ENCODE data around the gene ACBD3.
A peak's percentile ranks its signal among the peaks of the same experiment; 100 is the strongest.

ACBD3 gene

DNA sequence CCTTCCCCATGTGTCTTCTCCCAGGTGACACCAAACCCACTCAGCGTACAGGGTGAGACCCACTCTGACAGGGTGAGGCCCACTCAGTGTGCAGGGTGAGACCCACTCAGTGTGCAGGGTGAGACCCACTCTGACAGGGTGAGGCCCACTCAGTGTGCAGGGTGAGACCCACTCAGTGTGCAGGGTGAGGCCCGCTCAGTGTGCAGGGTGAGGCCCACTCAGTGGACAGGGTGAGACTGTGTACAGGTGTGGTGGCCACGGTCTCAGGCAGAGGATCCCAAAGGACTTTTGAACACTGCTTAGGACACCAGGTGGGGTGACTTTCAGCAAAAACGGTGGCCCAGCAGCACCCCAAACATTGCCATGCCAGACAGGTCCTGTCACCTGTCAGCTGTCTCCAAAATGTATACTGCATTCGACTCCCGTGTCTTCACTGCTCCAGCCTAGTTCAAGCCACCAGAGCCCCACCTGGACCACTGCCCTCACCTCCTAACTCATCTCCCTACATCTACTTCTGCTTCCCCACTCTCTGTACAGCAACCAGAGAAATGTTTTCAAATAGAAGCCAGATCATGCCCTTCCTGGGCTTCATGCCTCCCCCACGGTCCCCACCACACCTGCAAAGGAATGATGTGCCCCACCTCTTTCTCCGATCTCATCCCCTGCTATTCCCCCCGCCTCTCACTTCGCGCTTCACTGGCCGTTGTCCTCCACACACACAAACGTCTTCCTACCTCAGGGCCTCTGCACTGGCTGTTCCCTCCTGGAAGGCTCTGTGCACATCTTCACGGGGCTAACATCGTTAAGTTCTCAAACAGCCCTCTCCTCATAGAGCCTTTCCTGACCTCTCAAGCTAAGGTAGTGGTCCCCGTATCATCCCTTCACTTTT is 52.1 kb downstream of the ACBD3 start:
- no peak overlapping the region for H3K4me3 ChIP-seq (replicated peaks; ENCODE audit: low read depth, low read length)
- TF ChIP-seq, protein P1, sequence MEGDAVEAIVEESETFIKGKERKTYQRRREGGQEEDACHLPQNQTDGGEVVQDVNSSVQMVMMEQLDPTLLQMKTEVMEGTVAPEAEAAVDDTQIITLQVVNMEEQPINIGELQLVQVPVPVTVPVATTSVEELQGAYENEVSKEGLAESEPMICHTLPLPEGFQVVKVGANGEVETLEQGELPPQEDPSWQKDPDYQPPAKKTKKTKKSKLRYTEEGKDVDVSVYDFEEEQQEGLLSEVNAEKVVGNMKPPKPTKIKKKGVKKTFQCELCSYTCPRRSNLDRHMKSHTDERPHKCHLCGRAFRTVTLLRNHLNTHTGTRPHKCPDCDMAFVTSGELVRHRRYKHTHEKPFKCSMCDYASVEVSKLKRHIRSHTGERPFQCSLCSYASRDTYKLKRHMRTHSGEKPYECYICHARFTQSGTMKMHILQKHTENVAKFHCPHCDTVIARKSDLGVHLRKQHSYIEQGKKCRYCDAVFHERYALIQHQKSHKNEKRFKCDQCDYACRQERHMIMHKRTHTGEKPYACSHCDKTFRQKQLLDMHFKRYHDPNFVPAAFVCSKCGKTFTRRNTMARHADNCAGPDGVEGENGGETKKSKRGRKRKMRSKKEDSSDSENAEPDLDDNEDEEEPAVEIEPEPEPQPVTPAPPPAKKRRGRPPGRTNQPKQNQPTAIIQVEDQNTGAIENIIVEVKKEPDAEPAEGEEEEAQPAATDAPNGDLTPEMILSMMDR (IDR thresholded peaks at IDR 0.05; ENCODE audit: insufficient read depth, low read length, poor library complexity, severe bottlenecking), result no peak
- no peaks in the 10 kb centered on the region for H3K27me3 ChIP-seq (replicated peaks; ENCODE audit: control insufficient read depth, insufficient read depth, low read length)
- DNase-seq (ENCODE audit: extremely low read depth, insufficient read length), result no peak
- H3K36me3 ChIP-seq (ENCODE audit: control insufficient read depth, insufficient read depth, low read length), result no peaks in the 10 kb centered on the region; the same call in 1 of the 2 replicates

DNA sequence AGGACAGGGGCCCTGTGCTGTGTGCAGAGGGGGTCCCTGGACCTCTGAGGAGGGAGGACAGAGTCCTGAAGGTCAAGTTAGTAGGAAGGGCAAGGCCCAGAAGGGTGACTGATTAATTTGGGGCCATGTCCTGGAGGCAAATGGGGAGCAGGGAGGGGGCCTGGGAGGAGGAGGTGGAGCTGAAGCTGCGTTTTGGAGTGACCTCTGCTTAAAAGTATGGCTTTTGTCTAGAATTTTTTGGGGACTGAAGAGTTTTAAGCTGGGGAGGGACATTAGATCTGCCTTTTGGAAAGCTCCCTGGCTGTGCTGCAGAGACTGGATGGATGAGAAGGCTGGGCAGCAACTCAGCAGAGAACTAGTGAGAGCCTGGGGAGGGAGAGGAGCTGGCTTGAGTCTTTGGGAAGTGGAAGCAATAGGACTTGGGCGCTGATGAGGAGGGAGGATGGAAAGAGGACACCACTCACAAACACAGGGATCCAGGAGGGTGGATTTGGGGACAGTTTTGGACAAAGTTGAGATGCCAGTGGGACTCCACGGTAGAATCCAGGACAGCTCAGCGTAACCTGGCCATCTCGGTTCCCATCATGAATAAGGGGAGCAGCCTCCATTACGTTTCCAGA is 52.9 kb downstream of the ACBD3 start:
- no peak for DNase-seq (ENCODE audit: extremely low read depth, insufficient read length)
- H3K27me3 ChIP-seq (replicated peaks; ENCODE audit: control insufficient read depth, insufficient read depth, low read length), result no peaks in the 10 kb centered on the region
- no peaks in the 10 kb centered on the region; the same call in 1 of the 2 replicates for H3K36me3 ChIP-seq (ENCODE audit: control insufficient read depth, insufficient read depth, low read length)
- no peak overlapping the region for H3K4me3 ChIP-seq (replicated peaks; ENCODE audit: low read depth, low read length)
- TF ChIP-seq, protein P1 (IDR thresholded peaks at IDR 0.05; ENCODE audit: insufficient read depth, low read length, poor library complexity, severe bottlenecking), result no peak

DNA sequence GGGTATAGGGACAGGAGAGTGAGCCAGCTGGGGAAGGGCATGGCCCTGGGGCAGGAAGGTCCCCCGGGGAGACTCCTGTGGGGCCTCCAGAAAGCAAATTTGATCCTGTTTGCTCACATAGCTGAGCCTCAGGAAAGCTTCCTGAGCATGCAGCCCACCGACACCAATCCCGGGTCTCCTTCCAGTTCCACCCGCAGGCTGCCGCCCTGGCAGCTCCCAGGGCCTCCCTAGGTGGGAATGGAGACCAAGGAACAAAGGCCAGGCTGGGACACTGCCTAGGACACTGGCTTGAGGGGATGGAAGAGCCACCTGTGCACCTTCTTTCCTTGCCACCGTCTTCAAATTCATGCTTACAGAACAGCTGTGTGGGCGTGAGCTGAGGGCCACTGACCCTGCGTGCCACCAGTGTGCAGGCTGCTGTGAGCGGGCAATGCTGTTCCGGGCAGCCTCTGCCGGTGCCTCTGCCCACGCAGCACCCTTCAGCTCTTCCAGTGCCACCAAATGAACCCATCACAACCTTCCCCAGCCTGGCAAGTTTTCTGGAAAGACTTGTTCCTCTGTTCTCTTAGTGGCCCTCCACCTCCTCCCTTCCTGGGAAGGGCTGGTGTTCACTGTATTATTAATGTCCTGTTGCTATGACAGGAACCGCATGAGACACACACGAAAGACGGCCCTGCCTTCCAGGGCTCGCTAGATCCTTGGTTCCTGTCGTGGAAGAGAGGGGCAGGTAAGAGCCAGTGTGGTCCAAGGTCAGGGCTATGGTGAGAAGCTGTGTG is 53.6 kb downstream of the ACBD3 start:
- Histone ChIP-seq H3K27me3 (replicated peaks; ENCODE audit: control insufficient read depth, insufficient read depth, low read length) (no peaks in the 10 kb centered on the region), H3K4me3 (replicated peaks; ENCODE audit: low read depth, low read length) (no peak overlapping the region), H3K36me3 (ENCODE audit: control insufficient read depth, insufficient read depth, low read length) (no peaks in the 10 kb centered on the region; the same call in 1 of the 2 replicates)
- TF ChIP-seq, protein P1 (IDR thresholded peaks at IDR 0.05; ENCODE audit: insufficient read depth, low read length, poor library complexity, severe bottlenecking), result no peak
- DNase-seq (ENCODE audit: extremely low read depth, insufficient read length), result peak; percentile 51

DNA sequence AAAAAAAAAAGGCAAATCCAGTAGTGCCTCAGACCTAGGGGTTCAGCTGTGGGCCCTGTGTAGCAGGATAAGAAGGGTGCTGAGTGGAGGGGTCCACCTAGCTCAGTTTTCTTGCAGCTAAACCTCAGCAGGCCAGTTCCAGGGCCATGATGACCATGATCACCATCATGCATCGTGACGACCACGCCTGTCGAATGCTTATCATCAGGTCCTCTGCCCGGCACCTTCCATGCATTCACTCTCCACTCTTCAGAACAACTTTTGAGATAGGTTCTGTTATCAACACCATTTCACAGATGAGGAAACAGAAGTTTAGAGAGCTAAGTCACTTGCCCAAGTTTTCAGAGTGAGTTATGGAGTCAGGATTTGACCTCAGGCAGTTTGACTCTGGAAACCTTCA is 54.9 kb downstream of the ACBD3 start:
- H3K4me3 ChIP-seq (replicated peaks; ENCODE audit: low read depth, low read length), result no peak overlapping the region
- TF ChIP-seq, protein P1 (IDR thresholded peaks at IDR 0.05; ENCODE audit: insufficient read depth, low read length, poor library complexity, severe bottlenecking), result no peak
- H3K27me3 ChIP-seq (replicated peaks; ENCODE audit: control insufficient read depth, insufficient read depth, low read length), result no peaks in the 10 kb centered on the region
- H3K36me3 ChIP-seq (ENCODE audit: control insufficient read depth, insufficient read depth, low read length), result no peaks in the 10 kb centered on the region; the same call in 1 of the 2 replicates
- DNase-seq (ENCODE audit: extremely low read depth, insufficient read length), result no peak

DNA sequence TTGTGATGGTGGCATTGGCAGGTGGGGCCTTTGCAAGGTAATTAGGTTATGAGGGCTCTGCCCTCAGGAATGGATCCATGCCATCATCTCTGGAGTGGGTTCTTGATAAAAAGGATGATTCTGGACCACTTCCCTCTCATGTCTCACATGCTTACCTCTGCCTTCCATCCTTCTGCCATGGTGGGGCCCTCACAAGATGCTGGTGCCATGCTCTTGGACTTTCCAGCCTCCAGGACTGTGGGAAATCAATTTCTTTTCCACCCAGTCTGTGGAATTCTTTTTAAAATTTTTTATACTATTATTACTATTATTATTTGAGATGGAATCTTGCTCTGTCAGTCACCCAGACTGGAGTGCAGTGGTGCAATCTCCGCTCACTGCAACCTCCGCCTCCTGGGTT is 57.3 kb downstream of the ACBD3 start:
- Histone ChIP-seq H3K4me3 (replicated peaks; ENCODE audit: low read depth, low read length) (no peak overlapping the region), H3K36me3 (ENCODE audit: control insufficient read depth, insufficient read depth, low read length) (no peaks in the 10 kb centered on the region), H3K27me3 (replicated peaks; ENCODE audit: control insufficient read depth, insufficient read depth, low read length) (no peaks in the 10 kb centered on the region)
- no peak for DNase-seq (ENCODE audit: extremely low read depth, insufficient read length)
- TF ChIP-seq, protein P1 (IDR thresholded peaks at IDR 0.05; ENCODE audit: insufficient read depth, low read length, poor library complexity, severe bottlenecking), result no peak
